HG03521 (cell line): ENCODE data around the gene PTPRN2.

ENCODE experiments used
- ATAC-seq: cut with Tn5 transposase; IDR thresholded peaks from one replicate; pipeline ENCODE4 v1.9.1; 2021; ENCODE audit warnings: mild to moderate bottlenecking, moderate library complexity; ENCODE audit not compliant: unreplicated experiment

The PTPRN2 gene

GRCh38 chr7:157539521-157539920 is 1048.1 kb downstream of the PTPRN2 start:
- no peak for ATAC-seq

GRCh38 chr7:157538735-157539134 is 1048.9 kb downstream of the PTPRN2 start:
- ATAC-seq = no peak

- ATAC-seq = no peak
Measured at GRCh38 chr7:157538321-157538720, 1049.3 kb downstream of the PTPRN2 start.

- no peak for ATAC-seq
Measured at GRCh38 chr7:157537056-157537455, 1050.6 kb downstream of the PTPRN2 start.

- no peak for ATAC-seq
Measured at GRCh38 chr7:157532068-157532467, 1055.6 kb downstream of the PTPRN2 start.

- no peak for ATAC-seq
Measured at GRCh38 chr7:157529768-157530560, 1057.7 kb downstream of the PTPRN2 start.

- no peak for ATAC-seq
Measured at GRCh38 chr7:157528785-157529341, 1058.8 kb downstream of the PTPRN2 start.

- ATAC-seq = no peak
Measured at GRCh38 chr7:157527686-157528085, 1059.9 kb downstream of the PTPRN2 start.

GRCh38 chr7:157526913-157527634 is 1060.5 kb downstream of the PTPRN2 start:
- ATAC-seq = no peak

- ATAC-seq = no peak
Measured at GRCh38 chr7:157526005-157526912, 1061.4 kb downstream of the PTPRN2 start.

- no peak for ATAC-seq
Measured at GRCh38 chr7:157525491-157525915, 1062.1 kb downstream of the PTPRN2 start.

GRCh38 chr7:157524731-157525130 is 1062.9 kb downstream of the PTPRN2 start:
- ATAC-seq = no peak

GRCh38 chr7:157523766-157524421 is 1063.7 kb downstream of the PTPRN2 start:
- ATAC-seq = no peak

GRCh38 chr7:157523371-157523765 is 1064.3 kb downstream of the PTPRN2 start:
- ATAC-seq = no peak

- no peak for ATAC-seq
Measured at GRCh38 chr7:157522954-157523353, 1064.7 kb downstream of the PTPRN2 start.

- no peak for ATAC-seq
Measured at GRCh38 chr7:157522189-157522588, 1065.4 kb downstream of the PTPRN2 start.

GRCh38 chr7:157521752-157522151 is 1065.9 kb downstream of the PTPRN2 start:
- no peak for ATAC-seq

GRCh38 chr7:157521061-157521731 is 1066.4 kb downstream of the PTPRN2 start:
- ATAC-seq = no peak

GRCh38 chr7:157520249-157520648 is 1067.4 kb downstream of the PTPRN2 start:
- peak; percentile 88 for ATAC-seq

GRCh38 chr7:157519798-157520244 is 1067.8 kb downstream of the PTPRN2 start:
- no peak for ATAC-seq
